Germinal center (tissue), 1 donor: ENCODE results near the gene CHCHD6.

Experiments used
- DNase-seq: peaks from one replicate; pipeline ENCODE4 v3.0.0; 2012; ENCODE audit warnings: mixed read lengths, low spot score

CHCHD6 gene

GRCh38 chr3:126924458-126924857 lies 220.4 kb downstream of the CHCHD6 start:
- DNase-seq, result no peak

GRCh38 chr3:126925411-126926171 lies 221.6 kb downstream of the CHCHD6 start:
- no peak for DNase-seq

GRCh38 chr3:126926684-126927400 lies 222.8 kb downstream of the CHCHD6 start:
- no peak for DNase-seq

GRCh38 chr3:126927401-126927750 lies 223.3 kb downstream of the CHCHD6 start:
- DNase-seq, result no peak

- no peak for DNase-seq
These were observed 223.8 kb downstream of the CHCHD6 start for GRCh38 chr3:126927846-126928245.

GRCh38 chr3:126928921-126929474 lies 225.0 kb downstream of the CHCHD6 start:
- no peak for DNase-seq

GRCh38 chr3:126930936-126931600 lies 227.0 kb downstream of the CHCHD6 start:
- no peak for DNase-seq

- DNase-seq, result no peak
These were observed 227.8 kb downstream of the CHCHD6 start for GRCh38 chr3:126931806-126932187.

GRCh38 chr3:126932188-126932931 lies 228.3 kb downstream of the CHCHD6 start:
- no peak for DNase-seq

GRCh38 chr3:126934031-126934531 lies 230.0 kb downstream of the CHCHD6 start:
- DNase-seq, result no peak

- no peak for DNase-seq
These were observed 231.0 kb downstream of the CHCHD6 start for GRCh38 chr3:126934991-126935390.

- DNase-seq, result no peak
These were observed 231.9 kb downstream of the CHCHD6 start for GRCh38 chr3:126935756-126936509.

GRCh38 chr3:126936853-126937425 lies 232.9 kb downstream of the CHCHD6 start:
- DNase-seq, result no peak

GRCh38 chr3:126937533-126937932 lies 233.5 kb downstream of the CHCHD6 start:
- no peak for DNase-seq

- no peak for DNase-seq
These were observed 233.9 kb downstream of the CHCHD6 start for GRCh38 chr3:126937973-126938372.

GRCh38 chr3:126938520-126939337 lies 234.7 kb downstream of the CHCHD6 start:
- DNase-seq, result no peak

GRCh38 chr3:126939338-126939718 lies 235.3 kb downstream of the CHCHD6 start:
- DNase-seq, result no peak

- no peak for DNase-seq
These were observed 235.7 kb downstream of the CHCHD6 start for GRCh38 chr3:126939733-126940132.

- no peak for DNase-seq
These were observed 237.8 kb downstream of the CHCHD6 start for GRCh38 chr3:126941721-126942270.
